ENCODE measurements around the gene MAP1B.

Gene MAP1B

GRCh38 chr5:72206160-72206559 lies 98.9 kb downstream of the MAP1B start:
- no peaks in the 10 kb centered on the region for H3K4me1 ChIP-seq (ENCODE audit: insufficient read depth, low read length)
- H4K20me1 ChIP-seq (ENCODE audit: insufficient read depth, low read length), result no peaks in the 10 kb centered on the region
- H3K4me2 ChIP-seq (ENCODE audit: insufficient read depth, low read length), result no peak overlapping the region
- DNase-seq (no peak), ATAC-seq (ENCODE audit: insufficient read depth, low read depth) (no peak)
- H3K9me3 ChIP-seq (ENCODE audit: insufficient read depth, low read length, severe bottlenecking), result no peaks in the 10 kb centered on the region
- H3K4me3 ChIP-seq (ENCODE audit: low read depth in 1 of 2, low read length in 2 of 2), result no peak overlapping the region
- no peak overlapping the region for H3K9ac ChIP-seq (ENCODE audit: low read depth, low read length)
- no peaks in the 10 kb centered on the region for H3K79me2 ChIP-seq (ENCODE audit: insufficient read depth, low read length)
- no peaks in the 10 kb centered on the region for H3K36me3 ChIP-seq (ENCODE audit: insufficient read depth, low read length)
- H3K27ac ChIP-seq (ENCODE audit: low read length), result no peak overlapping the region
- TF ChIP-seq EZH2 (IDR thresholded peaks at IDR 0.05; ENCODE audit: borderline replicate concordance, low read depth, low read length, severe bottlenecking), result no peak
- TF ChIP-seq, protein P1, sequence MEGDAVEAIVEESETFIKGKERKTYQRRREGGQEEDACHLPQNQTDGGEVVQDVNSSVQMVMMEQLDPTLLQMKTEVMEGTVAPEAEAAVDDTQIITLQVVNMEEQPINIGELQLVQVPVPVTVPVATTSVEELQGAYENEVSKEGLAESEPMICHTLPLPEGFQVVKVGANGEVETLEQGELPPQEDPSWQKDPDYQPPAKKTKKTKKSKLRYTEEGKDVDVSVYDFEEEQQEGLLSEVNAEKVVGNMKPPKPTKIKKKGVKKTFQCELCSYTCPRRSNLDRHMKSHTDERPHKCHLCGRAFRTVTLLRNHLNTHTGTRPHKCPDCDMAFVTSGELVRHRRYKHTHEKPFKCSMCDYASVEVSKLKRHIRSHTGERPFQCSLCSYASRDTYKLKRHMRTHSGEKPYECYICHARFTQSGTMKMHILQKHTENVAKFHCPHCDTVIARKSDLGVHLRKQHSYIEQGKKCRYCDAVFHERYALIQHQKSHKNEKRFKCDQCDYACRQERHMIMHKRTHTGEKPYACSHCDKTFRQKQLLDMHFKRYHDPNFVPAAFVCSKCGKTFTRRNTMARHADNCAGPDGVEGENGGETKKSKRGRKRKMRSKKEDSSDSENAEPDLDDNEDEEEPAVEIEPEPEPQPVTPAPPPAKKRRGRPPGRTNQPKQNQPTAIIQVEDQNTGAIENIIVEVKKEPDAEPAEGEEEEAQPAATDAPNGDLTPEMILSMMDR (IDR thresholded peaks at IDR 0.05; ENCODE audit: borderline replicate concordance, extremely low read depth, low read length, poor library complexity, severe bottlenecking), result no peak
- no peaks in the 10 kb centered on the region for H3K27me3 ChIP-seq (ENCODE audit: insufficient read depth, low read length, poor library complexity)
- no peak overlapping the region for H2AFZ ChIP-seq (ENCODE audit: low read depth, low read length)

DNA sequence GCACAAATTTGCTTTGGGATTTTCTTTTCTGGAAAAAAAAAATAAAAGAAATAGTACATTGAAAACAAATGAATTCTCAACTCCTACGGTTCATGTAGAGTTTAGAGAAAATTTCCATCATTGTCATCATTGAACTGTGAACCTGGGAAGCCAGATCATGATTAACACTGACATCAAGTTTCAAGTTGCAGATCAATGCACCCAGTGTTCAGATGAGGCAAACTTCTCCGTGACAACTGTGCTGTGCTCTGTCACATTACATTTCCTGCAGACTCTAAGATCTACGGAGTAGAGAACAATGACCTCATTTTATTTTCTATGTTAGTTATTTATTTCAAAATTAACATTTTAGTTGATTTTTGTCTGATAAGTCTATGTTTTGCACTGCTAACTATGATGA lies 99.7 kb downstream of the MAP1B start:
- no peak for DNase-seq
- H3K36me3 ChIP-seq (ENCODE audit: insufficient read depth, low read length), result no peaks in the 10 kb centered on the region

DNA sequence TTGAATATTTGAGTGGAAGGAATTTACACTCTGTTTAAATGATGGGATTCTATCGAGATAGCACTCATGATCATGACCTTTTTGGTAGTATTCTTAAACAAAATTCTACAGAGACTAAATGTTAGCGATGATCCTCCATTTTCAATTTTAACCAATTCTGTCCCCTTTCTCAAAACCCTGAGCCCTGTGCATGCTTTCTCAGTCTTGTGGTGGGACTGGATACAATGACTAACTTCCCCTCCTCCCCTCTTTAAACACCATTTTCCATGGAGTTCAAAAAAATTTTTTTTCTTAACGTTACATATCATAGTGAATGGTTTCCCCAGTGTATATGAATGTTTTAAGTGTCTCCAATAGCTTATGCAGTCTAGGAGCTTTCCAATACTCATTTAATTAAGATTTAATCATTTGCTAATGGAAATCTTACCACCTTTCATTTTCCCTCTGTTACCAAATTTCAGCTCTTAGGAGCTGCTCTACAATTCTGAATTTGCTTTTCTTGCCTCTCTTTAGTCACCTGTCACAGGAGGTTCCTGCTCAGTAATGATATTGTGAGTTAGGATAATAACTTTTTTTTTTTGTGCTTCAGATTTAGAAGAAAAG lies 101.2 kb downstream of the MAP1B start:
- H3K4me3 ChIP-seq (ENCODE audit: low read depth in 1 of 2, low read length in 2 of 2), result no peak overlapping the region
- no peak overlapping the region for H3K27ac ChIP-seq (ENCODE audit: low read length)
- H2AFZ ChIP-seq (ENCODE audit: low read depth, low read length), result no peak overlapping the region
- no peak overlapping the region for H3K4me2 ChIP-seq (ENCODE audit: insufficient read depth, low read length)
- no peaks in the 10 kb centered on the region for H3K79me2 ChIP-seq (ENCODE audit: insufficient read depth, low read length)
- no peaks in the 10 kb centered on the region for H3K4me1 ChIP-seq (ENCODE audit: insufficient read depth, low read length)
- DNase-seq (no peak), ATAC-seq (ENCODE audit: insufficient read depth, low read depth) (no peak)
- H3K27me3 ChIP-seq (ENCODE audit: insufficient read depth, low read length, poor library complexity), result no peaks in the 10 kb centered on the region
- H4K20me1 ChIP-seq (ENCODE audit: insufficient read depth, low read length), result no peaks in the 10 kb centered on the region
- H3K36me3 ChIP-seq (ENCODE audit: insufficient read depth, low read length), result no peaks in the 10 kb centered on the region
- no peak for TF ChIP-seq EZH2 (IDR thresholded peaks at IDR 0.05; ENCODE audit: borderline replicate concordance, low read depth, low read length, severe bottlenecking)
- TF ChIP-seq, protein P1 (IDR thresholded peaks at IDR 0.05; ENCODE audit: borderline replicate concordance, extremely low read depth, low read length, poor library complexity, severe bottlenecking), result no peak
- H3K9me3 ChIP-seq (ENCODE audit: insufficient read depth, low read length, severe bottlenecking), result no peaks in the 10 kb centered on the region
- H3K9ac ChIP-seq (ENCODE audit: low read depth, low read length), result no peak overlapping the region

More for the DNA sequence above, 99.7 kb downstream of the MAP1B start:
- no peak overlapping the region for H3K27ac ChIP-seq (ENCODE audit: low read length)
- no peak overlapping the region for H3K9ac ChIP-seq (ENCODE audit: low read depth, low read length)
- H3K27me3 ChIP-seq (ENCODE audit: insufficient read depth, low read length, poor library complexity), result no peaks in the 10 kb centered on the region
- no peak overlapping the region for H3K4me2 ChIP-seq (ENCODE audit: insufficient read depth, low read length)
- no peaks in the 10 kb centered on the region for H3K79me2 ChIP-seq (ENCODE audit: insufficient read depth, low read length)
- no peaks in the 10 kb centered on the region for H4K20me1 ChIP-seq (ENCODE audit: insufficient read depth, low read length)
- no peak overlapping the region for H3K4me3 ChIP-seq (ENCODE audit: low read depth in 1 of 2, low read length in 2 of 2)
- TF ChIP-seq, protein P1 (IDR thresholded peaks at IDR 0.05; ENCODE audit: borderline replicate concordance, extremely low read depth, low read length, poor library complexity, severe bottlenecking), result no peak
- TF ChIP-seq EZH2 (IDR thresholded peaks at IDR 0.05; ENCODE audit: borderline replicate concordance, low read depth, low read length, severe bottlenecking), result no peak
- no peaks in the 10 kb centered on the region for H3K4me1 ChIP-seq (ENCODE audit: insufficient read depth, low read length)
- H3K9me3 ChIP-seq (ENCODE audit: insufficient read depth, low read length, severe bottlenecking), result no peaks in the 10 kb centered on the region
- H2AFZ ChIP-seq (ENCODE audit: low read depth, low read length), result no peak overlapping the region
- no peak for ATAC-seq (ENCODE audit: insufficient read depth, low read depth)
